Measurements from ENCODE around the gene PTPRM.
"Not testable (repeated sequence)": the region's sequence is repeated elsewhere in the genome, so short reads cannot be mapped to it uniquely, and the experiment has no call there.

Gene PTPRM

GRCh38 chr18:7950380-7951136, 383.4 kb downstream of the PTPRM start:
- no peak for DNase-seq (ENCODE audit: low read depth)

GRCh38 chr18:7953095-7953958, 386.2 kb downstream of the PTPRM start:
- DNase-seq (ENCODE audit: low read depth), result no peak

- DNase-seq (ENCODE audit: low read depth), result no peak
These were observed 387.1 kb downstream of the PTPRM start for GRCh38 chr18:7954238-7954637.

- DNase-seq (ENCODE audit: low read depth), result no peak
These were observed 388.1 kb downstream of the PTPRM start for GRCh38 chr18:7955175-7955574.

- DNase-seq (ENCODE audit: low read depth), result no peak
These were observed 390.2 kb downstream of the PTPRM start for GRCh38 chr18:7957297-7957696.

GRCh38 chr18:7958081-7958896, 391.2 kb downstream of the PTPRM start:
- DNase-seq (ENCODE audit: low read depth), result no peak

- no peak for DNase-seq (ENCODE audit: low read depth)
These were observed 391.7 kb downstream of the PTPRM start for GRCh38 chr18:7958897-7959146.

- DNase-seq (ENCODE audit: low read depth), result not testable (repeated sequence)
These were observed 399.6 kb downstream of the PTPRM start for GRCh38 chr18:7966682-7967081.

GRCh38 chr18:7974200-7974874, 407.2 kb downstream of the PTPRM start:
- DNase-seq (ENCODE audit: low read depth), result no peak

GRCh38 chr18:7977897-7978296, 410.8 kb downstream of the PTPRM start:
- no peak for DNase-seq (ENCODE audit: low read depth)

- no peak for DNase-seq (ENCODE audit: low read depth)
These were observed 411.7 kb downstream of the PTPRM start for GRCh38 chr18:7978834-7979233.

GRCh38 chr18:7979714-7980113, 412.6 kb downstream of the PTPRM start:
- no peak for DNase-seq (ENCODE audit: low read depth)

GRCh38 chr18:7980136-7980535, 413.0 kb downstream of the PTPRM start:
- DNase-seq (ENCODE audit: low read depth), result no peak

GRCh38 chr18:7980656-7981055, 413.5 kb downstream of the PTPRM start:
- no peak for DNase-seq (ENCODE audit: low read depth)

- no peak for DNase-seq (ENCODE audit: low read depth)
These were observed 415.1 kb downstream of the PTPRM start for GRCh38 chr18:7982216-7982615.

- no peak for DNase-seq (ENCODE audit: low read depth)
These were observed 420.3 kb downstream of the PTPRM start for GRCh38 chr18:7987284-7987976.

- no peak for DNase-seq (ENCODE audit: low read depth)
These were observed 423.6 kb downstream of the PTPRM start for GRCh38 chr18:7990670-7991069.

GRCh38 chr18:8001711-8002301, 434.7 kb downstream of the PTPRM start:
- no peak for DNase-seq (ENCODE audit: low read depth)

GRCh38 chr18:8003878-8004675, 437.0 kb downstream of the PTPRM start:
- no peak for DNase-seq (ENCODE audit: low read depth)

- no peak for DNase-seq (ENCODE audit: low read depth)
These were observed 437.7 kb downstream of the PTPRM start for GRCh38 chr18:8004792-8005191.

All from stimulated activated CD8-positive, alpha-beta memory T cell treated with anti-CD3 and anti-CD28 coated beads, Interleukin-4, amount 100 ng/mL, for 24 hours (primary cell).